HG02981 (cell line): Measurements from ENCODE around the gene UCKL1.
"Not testable (repeated sequence)": the region's sequence is repeated elsewhere in the genome, so short reads cannot be mapped to it uniquely, and the experiment has no call there.

Source experiments
- ATAC-seq: cut with Tn5 transposase; IDR thresholded peaks from one replicate; pipeline ENCODE4 v1.9.1; 2021; ENCODE audit warnings: mild to moderate bottlenecking, moderate library complexity; ENCODE audit not compliant: unreplicated experiment

UCKL1 gene

GRCh38 chr20:63972312-63973159 lies 16.3 kb upstream of the UCKL1 start:
- no peak for ATAC-seq

- not testable (repeated sequence) for ATAC-seq
Measured at GRCh38 chr20:63971960-63972311, 15.7 kb upstream of the UCKL1 start.

GRCh38 chr20:63970714-63971431 lies 14.7 kb upstream of the UCKL1 start:
- ATAC-seq: no peak

- ATAC-seq: no peak
Measured at GRCh38 chr20:63969838-63970713, 13.9 kb upstream of the UCKL1 start, which contains the start of gene ZNF512B. TSS of gene ZNF512B (minus strand) at chr20:63969930. CDS start at chr20:63967950, 1,980 bp downstream.

GRCh38 chr20:63968928-63969760 lies 12.9 kb upstream of the UCKL1 start:
- ATAC-seq: no peak

GRCh38 chr20:63968136-63968927 lies 12.1 kb upstream of the UCKL1 start:
- no peak for ATAC-seq

- ATAC-seq: no peak
Measured at GRCh38 chr20:63967330-63968135, 11.3 kb upstream of the UCKL1 start.

- no peak for ATAC-seq
Measured at GRCh38 chr20:63966944-63967322, 10.7 kb upstream of the UCKL1 start.

- no peak for ATAC-seq
Measured at GRCh38 chr20:63966172-63966943, 10.1 kb upstream of the UCKL1 start.

- ATAC-seq: no peak
Measured at GRCh38 chr20:63964412-63964811, 8.2 kb upstream of the UCKL1 start.

- no peak for ATAC-seq
Measured at GRCh38 chr20:63963784-63964301, 7.6 kb upstream of the UCKL1 start.

GRCh38 chr20:63963348-63963741 lies 7.1 kb upstream of the UCKL1 start:
- ATAC-seq: no peak

- no peak for ATAC-seq
Measured at GRCh38 chr20:63962426-63963347, 6.5 kb upstream of the UCKL1 start.

- ATAC-seq: no peak
Measured at GRCh38 chr20:63961664-63962425, 5.6 kb upstream of the UCKL1 start.

- ATAC-seq: not testable (repeated sequence)
Measured at GRCh38 chr20:63960654-63961621, 4.7 kb upstream of the UCKL1 start.
